Fibroblast of lung (primary cell): ENCODE data around the gene KHDC1L.

Experiments used
- EZH2 ChIP-seq: IDR thresholded peaks from 2 replicates; pipeline ENCODE4 v1.5.1; 2012; ENCODE audit warnings: low read length, control low read depth, mild to moderate bottlenecking; ENCODE audit errors: missing control alignments
- TF ChIP-seq, protein P1 (sequence below), 2 donors: IDR thresholded peaks in 1 of 2; conservative IDR thresholded peaks in 1 of 2; 1 replicate in 1 of 2; 2 replicates in 1 of 2; pipeline ENCODE4 v1.5.1; 2011 to 2012; ENCODE audit warnings: low read length in 2 of 2, control low read depth in 1 of 2, inconsistent platforms in 1 of 2, low read depth in 1 of 2, mild to moderate bottlenecking in 1 of 2

DNA sequence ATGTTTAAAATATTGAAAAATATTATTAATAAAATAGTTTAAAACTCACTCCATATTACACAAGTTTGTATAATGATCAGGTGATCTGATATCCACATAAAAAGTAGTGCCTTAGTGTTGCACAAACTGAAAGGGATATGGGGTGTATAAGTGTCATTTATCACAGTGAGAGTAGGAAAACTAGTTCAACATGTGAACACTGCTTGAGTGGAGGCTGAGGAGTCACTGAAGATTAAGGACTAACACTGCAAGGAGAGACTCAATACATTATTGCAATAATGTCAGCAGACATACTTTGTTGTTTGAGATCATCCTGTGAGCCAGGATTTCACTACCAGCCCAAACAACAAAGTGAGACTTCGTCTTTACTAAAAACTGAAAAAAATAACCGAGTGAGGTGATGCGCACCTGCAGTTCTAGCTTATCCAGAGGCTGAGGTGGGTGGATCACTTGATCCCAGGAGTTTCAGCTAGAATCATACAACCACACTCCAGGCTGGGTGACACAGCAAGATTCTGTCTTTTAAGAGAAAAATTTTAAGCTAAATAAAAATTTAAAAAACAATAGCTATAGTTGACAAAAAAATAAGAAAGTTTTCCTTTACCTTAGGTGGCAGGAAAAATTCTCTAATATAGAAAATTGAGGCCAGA, 2.4 kb upstream of the KHDC1L start:
- TF ChIP-seq, protein P1, sequence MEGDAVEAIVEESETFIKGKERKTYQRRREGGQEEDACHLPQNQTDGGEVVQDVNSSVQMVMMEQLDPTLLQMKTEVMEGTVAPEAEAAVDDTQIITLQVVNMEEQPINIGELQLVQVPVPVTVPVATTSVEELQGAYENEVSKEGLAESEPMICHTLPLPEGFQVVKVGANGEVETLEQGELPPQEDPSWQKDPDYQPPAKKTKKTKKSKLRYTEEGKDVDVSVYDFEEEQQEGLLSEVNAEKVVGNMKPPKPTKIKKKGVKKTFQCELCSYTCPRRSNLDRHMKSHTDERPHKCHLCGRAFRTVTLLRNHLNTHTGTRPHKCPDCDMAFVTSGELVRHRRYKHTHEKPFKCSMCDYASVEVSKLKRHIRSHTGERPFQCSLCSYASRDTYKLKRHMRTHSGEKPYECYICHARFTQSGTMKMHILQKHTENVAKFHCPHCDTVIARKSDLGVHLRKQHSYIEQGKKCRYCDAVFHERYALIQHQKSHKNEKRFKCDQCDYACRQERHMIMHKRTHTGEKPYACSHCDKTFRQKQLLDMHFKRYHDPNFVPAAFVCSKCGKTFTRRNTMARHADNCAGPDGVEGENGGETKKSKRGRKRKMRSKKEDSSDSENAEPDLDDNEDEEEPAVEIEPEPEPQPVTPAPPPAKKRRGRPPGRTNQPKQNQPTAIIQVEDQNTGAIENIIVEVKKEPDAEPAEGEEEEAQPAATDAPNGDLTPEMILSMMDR (conservative IDR thresholded peaks at IDR 0.05 in 1 of 2, IDR thresholded peaks at IDR 0.05 in 1 of 2; ENCODE audit: low read depth in 1 of 2, low read length in 2 of 2): no peak
- no peak for TF ChIP-seq EZH2
